Left renal cortex interstitium (tissue), 4 donors: Measurements from ENCODE around the gene CDK14. TPM values are rescaled to one million over a fixed set of nuclear protein-coding genes. Genes with fewer than 3 reads are reported as not detected.

Source experiments
- DNase-seq, 4 donors: peaks; one replicate each; pipeline ENCODE4 v3.0.0-alpha.2; 2013; ENCODE audit warnings: low read depth in 4 of 4, low spot score in 2 of 4, missing footprints in 1 of 4
- polyA plus RNA-seq, 4 donors: library from polyadenylated mRNA; unstranded; fragments of 120-200 nt; gene quantifications; one replicate each; pipeline ENCODE4 v1.2.1, GENCODE V29; 2013; ENCODE audit not compliant: insufficient read length in 4 of 4

CDK14 gene
- polyA plus RNA-seq, 4 donors = 29.4 to 32.5 (median 29.7) TPM

- peak; percentile 34 to 70 (median 48) for DNase-seq
These were observed 796 bp downstream of the CDK14 start for GRCh38 chr7:90596671-90597562.

- DNase-seq = peak in 1 of 4 donors; percentile 53
These were observed 1.6 kb downstream of the CDK14 start for GRCh38 chr7:90597563-90598253.

GRCh38 chr7:90599038-90599437, 2.9 kb downstream of the CDK14 start:
- DNase-seq = no peak

- no peak for DNase-seq
These were observed 3.9 kb downstream of the CDK14 start for GRCh38 chr7:90599892-90600555.

- no peak for DNase-seq
These were observed 6.2 kb downstream of the CDK14 start for GRCh38 chr7:90602303-90602702.

- no peak for DNase-seq
These were observed 7.2 kb downstream of the CDK14 start for GRCh38 chr7:90603346-90603745.

GRCh38 chr7:90604383-90604782, 8.3 kb downstream of the CDK14 start:
- DNase-seq = no peak

GRCh38 chr7:90605055-90605454, 8.9 kb downstream of the CDK14 start:
- DNase-seq = no peak

GRCh38 chr7:90607196-90607595, 11.1 kb downstream of the CDK14 start:
- no peak for DNase-seq

GRCh38 chr7:90610105-90610504, 14.0 kb downstream of the CDK14 start:
- DNase-seq = no peak

GRCh38 chr7:90611115-90611514, 15.0 kb downstream of the CDK14 start:
- no peak for DNase-seq

- DNase-seq = no peak
These were observed 17.0 kb downstream of the CDK14 start for GRCh38 chr7:90613088-90613498.

GRCh38 chr7:90617442-90617841, 21.3 kb downstream of the CDK14 start:
- no peak for DNase-seq

- no peak for DNase-seq
These were observed 22.8 kb downstream of the CDK14 start for GRCh38 chr7:90618876-90619275.

- no peak for DNase-seq
These were observed 25.1 kb downstream of the CDK14 start for GRCh38 chr7:90621125-90621746.

GRCh38 chr7:90621747-90622140, 25.6 kb downstream of the CDK14 start:
- DNase-seq = no peak

GRCh38 chr7:90622670-90623069, 26.5 kb downstream of the CDK14 start:
- no peak for DNase-seq

GRCh38 chr7:90624225-90624911, 28.2 kb downstream of the CDK14 start:
- no peak for DNase-seq

- DNase-seq = no peak
These were observed 28.9 kb downstream of the CDK14 start for GRCh38 chr7:90625051-90625450.

- peak; percentile 36 to 79 (median 70) for DNase-seq
These were observed 29.4 kb downstream of the CDK14 start for GRCh38 chr7:90625562-90625961.
